Kidney (tissue), 14 donors: ENCODE data around the gene AP2A2. TPM values are rescaled to one million over a fixed set of nuclear protein-coding genes. Genes with fewer than 3 reads are reported as not detected.

Experiments
- DNase-seq, 5 donors: peaks; one replicate each; pipeline ENCODE4 v3.0.0-alpha.2; 2013 to 2020
- FAIRE-seq: peaks from 2 replicates; lab custom pipeline; 2012; peaks lifted over from hg19 to GRCh38; lab: Jason Lieb, UNC
- H3K27ac ChIP-seq, 2 donors: one replicate each; pipeline ENCODE4 v1.7.0; 2013; ENCODE audit warnings: low read depth in 2 of 2, low read length in 2 of 2, inconsistent platforms in 1 of 2
- H3K27me3 ChIP-seq: one replicate; pipeline ENCODE4 v1.7.1; 2013; ENCODE audit warnings: low read length, inconsistent platforms; ENCODE audit not compliant: control insufficient read depth, insufficient read depth
- H3K36me3 ChIP-seq, 3 donors: one replicate each; pipeline versions ENCODE4 v1.7.0 to v1.7.1; 2013; ENCODE audit warnings: low read length in 3 of 3, control low read depth in 1 of 3, inconsistent platforms in 1 of 3; ENCODE audit not compliant: insufficient read depth in 3 of 3, control insufficient read depth in 2 of 3
- H3K4me1 ChIP-seq, 3 donors: one replicate each; pipeline versions ENCODE4 v1.7.0 to v1.7.1; 2013; ENCODE audit warnings: low read length in 3 of 3, inconsistent platforms in 1 of 3, low read depth in 1 of 3; ENCODE audit not compliant: control insufficient read depth in 2 of 3, insufficient read depth in 2 of 3
- H3K4me3 ChIP-seq, 3 donors: one replicate each; pipeline versions ENCODE4 v1.7.0 to v1.8.1; 2013; ENCODE audit warnings: low read length in 3 of 3, control low read depth in 1 of 3, inconsistent platforms in 1 of 3
- H3K9ac ChIP-seq, 3 donors: one replicate each; pipeline versions ENCODE4 v1.7.0 to v1.7.1; 2013; ENCODE audit warnings: low read length in 3 of 3, control low read depth in 1 of 3, inconsistent platforms in 1 of 3
- H3K9me3 ChIP-seq, 3 donors: one replicate each; pipeline versions ENCODE4 v1.7.0 to v1.7.1; 2013; ENCODE audit warnings: low read length in 3 of 3, control low read depth in 1 of 3, inconsistent platforms in 1 of 3; ENCODE audit not compliant: control insufficient read depth in 2 of 3, insufficient read depth in 1 of 3
- intact Hi-C: fragments of 100-400 bp; cut with DNase I; formaldehyde crosslinking; loops from one replicate; pipeline ENCODE4 v1.11.1; 2022
- polyA plus RNA-seq: library from polyadenylated mRNA; stranded (reverse); fragments of 350-450 nt; fragmentation: Illumina TruSeq; extraction: RNeasy Lipid Tissue Mini Kit (QIAGEN cat#74804); gene quantifications from one replicate; pipeline ENCODE4 v1.2.3, GENCODE V29; 2014; ENCODE audit warnings: low read depth, low replicate concordance; ENCODE audit not compliant: insufficient read depth
- total RNA-seq: library from RNA; stranded (reverse); fragmentation: NEBNext Ultra II Directional; extraction: Animal tissue kit (Norgen Biotek cat#: 25700); gene quantifications from one replicate; pipeline ENCODE4 v1.2.1, GENCODE V29; 2021
- TF ChIP-seq, protein P1 (sequence below): IDR thresholded peaks from 3 replicates; pipeline ENCODE4 v1.5.1; 2012; ENCODE audit warnings: mild to moderate bottlenecking, moderate library complexity, borderline replicate concordance; ENCODE audit not compliant: insufficient read depth; ENCODE audit errors: extremely low read depth
- donor health status: control.
- donor health status: control.
- donor health status: control.
- donor health status: control.
- donor health status: control.
- donor health status: DM: yes; HTN: yes; CAD: no.
- donor health status: Normal renal cell carcinoma (clear cell type).

Gene AP2A2
- total and polyA plus RNA-seq, 2 donors from 2014 or later = 76.5 to 144 TPM

DNA sequence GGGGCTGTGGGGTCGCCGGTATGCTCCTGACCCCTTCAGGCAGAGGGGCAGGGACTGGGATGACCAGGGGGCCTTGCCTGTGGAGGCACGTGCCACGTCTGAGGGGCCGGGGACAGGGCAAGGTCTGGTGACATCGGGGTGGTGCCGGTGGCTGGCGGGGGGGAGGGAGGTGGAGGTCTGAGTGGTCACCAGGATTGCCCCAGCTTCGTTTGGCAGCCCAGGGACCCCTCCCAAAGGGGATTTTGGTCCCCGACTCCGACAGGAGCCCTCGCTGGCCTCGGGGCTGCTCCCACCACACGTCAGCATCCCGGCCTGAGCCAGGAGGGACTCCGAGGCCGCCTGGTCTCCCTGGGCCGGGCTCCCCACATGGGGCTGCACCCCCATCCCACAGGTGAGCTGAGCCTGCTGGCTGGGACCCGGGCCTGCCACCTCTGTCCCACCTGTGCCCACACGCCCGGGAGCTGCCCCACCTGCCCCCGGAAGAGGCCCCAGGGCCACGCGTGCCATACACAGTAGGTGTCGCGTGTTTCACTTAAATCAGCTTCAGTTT is 111.9 kb downstream of the AP2A2 start:
- Histone ChIP-seq H3K4me3 (no peak overlapping the region), H3K9ac (no peak overlapping the region), H3K27me3 (no peaks in the 10 kb centered on the region), H3K27ac (no peak overlapping the region), H3K9me3 (no peaks in the 10 kb centered on the region), H3K36me3 (peaks cover 0 to under 1% (median 0%) of the 10 kb centered on the region in 3 donors), H3K4me1 (no peaks in the 10 kb centered on the region)
- DNase-seq = no peak
- no peak for FAIRE-seq
- TF ChIP-seq, protein P1, sequence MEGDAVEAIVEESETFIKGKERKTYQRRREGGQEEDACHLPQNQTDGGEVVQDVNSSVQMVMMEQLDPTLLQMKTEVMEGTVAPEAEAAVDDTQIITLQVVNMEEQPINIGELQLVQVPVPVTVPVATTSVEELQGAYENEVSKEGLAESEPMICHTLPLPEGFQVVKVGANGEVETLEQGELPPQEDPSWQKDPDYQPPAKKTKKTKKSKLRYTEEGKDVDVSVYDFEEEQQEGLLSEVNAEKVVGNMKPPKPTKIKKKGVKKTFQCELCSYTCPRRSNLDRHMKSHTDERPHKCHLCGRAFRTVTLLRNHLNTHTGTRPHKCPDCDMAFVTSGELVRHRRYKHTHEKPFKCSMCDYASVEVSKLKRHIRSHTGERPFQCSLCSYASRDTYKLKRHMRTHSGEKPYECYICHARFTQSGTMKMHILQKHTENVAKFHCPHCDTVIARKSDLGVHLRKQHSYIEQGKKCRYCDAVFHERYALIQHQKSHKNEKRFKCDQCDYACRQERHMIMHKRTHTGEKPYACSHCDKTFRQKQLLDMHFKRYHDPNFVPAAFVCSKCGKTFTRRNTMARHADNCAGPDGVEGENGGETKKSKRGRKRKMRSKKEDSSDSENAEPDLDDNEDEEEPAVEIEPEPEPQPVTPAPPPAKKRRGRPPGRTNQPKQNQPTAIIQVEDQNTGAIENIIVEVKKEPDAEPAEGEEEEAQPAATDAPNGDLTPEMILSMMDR = no peak
- intact Hi-C loops = no loop called here

DNA sequence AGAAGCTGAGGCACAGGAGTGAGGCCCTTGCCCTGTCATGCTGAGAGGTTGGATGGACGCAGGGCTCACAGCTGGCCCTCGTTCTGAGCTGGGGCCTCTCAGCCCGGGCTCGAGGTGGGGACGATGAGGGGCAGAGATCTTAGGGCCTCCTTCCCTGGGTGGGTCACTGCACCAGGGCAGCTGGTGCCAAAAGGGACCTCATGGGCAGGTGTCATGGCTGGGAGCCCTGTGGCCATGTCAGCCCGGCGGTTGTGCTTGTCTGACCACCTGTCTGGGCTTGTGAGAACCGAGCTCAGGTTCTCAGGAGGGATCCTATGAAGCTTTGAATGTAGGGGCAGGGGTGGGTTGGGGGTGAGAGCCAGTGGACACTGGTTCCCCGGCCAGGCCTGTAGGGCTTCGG is 112.7 kb downstream of the AP2A2 start:
- intact Hi-C loops = no loop called here
- FAIRE-seq = no peak
- H3K4me3 ChIP-seq = no peak overlapping the region

DNA sequence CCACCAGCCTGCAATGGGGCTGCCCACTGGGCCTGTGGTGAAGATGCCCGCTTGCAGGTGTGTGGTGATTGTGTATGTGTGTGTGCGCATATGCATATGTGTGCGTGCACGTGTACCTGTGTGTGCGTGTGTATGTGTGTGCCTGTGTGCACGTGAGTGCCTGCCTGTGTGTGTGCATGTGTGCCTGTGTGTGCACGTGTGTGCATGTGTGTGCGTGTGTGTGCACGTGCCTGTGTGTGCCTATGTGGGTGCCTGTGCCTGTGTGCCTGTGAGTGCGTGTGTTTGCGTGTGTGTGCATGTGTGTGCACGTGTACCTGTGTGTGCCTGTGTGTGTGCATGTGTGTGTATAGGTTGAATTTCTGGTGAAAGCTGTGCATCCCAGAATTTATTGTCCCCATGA is 113.3 kb downstream of the AP2A2 start:
- TF ChIP-seq, protein P1 = no peak
- Histone ChIP-seq H3K4me3 (no peak overlapping the region), H3K9me3 (no peaks in the 10 kb centered on the region), H3K4me1 (peaks cover 0 to 6% (median 0%) of the 10 kb centered on the region in 3 donors), H3K27ac (no peak overlapping the region), H3K27me3 (no peaks in the 10 kb centered on the region), H3K36me3 (no peaks in the 10 kb centered on the region), H3K9ac (no peak overlapping the region)
- DNase-seq = no peak
- intact Hi-C loops = no loop called here
- no peak for FAIRE-seq

More for the DNA sequence above, 112.7 kb downstream of the AP2A2 start:
- Histone ChIP-seq H3K27ac (no peak overlapping the region), H3K4me1 (peaks cover 0 to 2% (median 0%) of the 10 kb centered on the region in 3 donors), H3K36me3 (no peaks in the 10 kb centered on the region), H3K9ac (no peak overlapping the region), H3K27me3 (no peaks in the 10 kb centered on the region), H3K9me3 (no peaks in the 10 kb centered on the region)
- DNase-seq = no peak
- TF ChIP-seq, protein P1 = no peak
